Measurements from ENCODE around the gene DYNC1H1.

DYNC1H1 gene

DNA sequence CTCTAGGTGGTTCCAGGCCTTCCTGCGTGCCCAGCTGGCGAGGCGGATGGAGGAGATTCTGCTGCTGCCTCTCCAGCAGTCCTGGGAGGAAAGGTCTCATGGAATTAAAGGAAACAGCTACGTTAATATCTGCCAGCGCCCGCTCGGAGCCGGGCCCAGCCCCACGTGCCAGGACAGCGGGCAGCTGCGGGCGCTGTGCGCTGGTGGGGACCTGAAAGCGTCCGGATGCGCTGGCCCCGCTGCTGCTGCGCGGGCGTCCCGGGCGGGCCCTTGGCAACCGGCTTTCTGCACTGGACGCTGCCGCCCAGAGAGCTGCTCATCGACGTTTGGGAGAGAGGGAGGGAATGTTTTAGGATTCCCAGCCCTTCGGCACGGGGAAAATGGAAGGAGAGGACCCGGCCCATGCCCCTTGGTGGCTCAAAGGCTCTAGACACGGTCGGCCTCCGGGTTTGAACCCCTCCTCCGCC lies 8.6 kb upstream of the DYNC1H1 start:
- Histone ChIP-seq H3K79me2 (peaks cover 7% of the 10 kb centered on the region), H3K4me3 (ENCODE audit: low read depth, low read length) (no peak overlapping the region), H3K9me3 (ENCODE audit: control insufficient read depth, low read length) (no peaks in the 10 kb centered on the region), H3K27ac (no peak overlapping the region), H3K36me3 (ENCODE audit: control insufficient read depth, insufficient read depth, low read length) (no peaks in the 10 kb centered on the region), H3K4me1 (no peaks in the 10 kb centered on the region), H3K9ac (no peak overlapping the region), H2AFZ (no peak overlapping the region), H3K4me2 (ENCODE audit: low read length) (no peak overlapping the region), H3K27me3 (ENCODE audit: control insufficient read depth, insufficient read depth, low read length) (no peaks in the 10 kb centered on the region)
- TF ChIP-seq, protein P1, sequence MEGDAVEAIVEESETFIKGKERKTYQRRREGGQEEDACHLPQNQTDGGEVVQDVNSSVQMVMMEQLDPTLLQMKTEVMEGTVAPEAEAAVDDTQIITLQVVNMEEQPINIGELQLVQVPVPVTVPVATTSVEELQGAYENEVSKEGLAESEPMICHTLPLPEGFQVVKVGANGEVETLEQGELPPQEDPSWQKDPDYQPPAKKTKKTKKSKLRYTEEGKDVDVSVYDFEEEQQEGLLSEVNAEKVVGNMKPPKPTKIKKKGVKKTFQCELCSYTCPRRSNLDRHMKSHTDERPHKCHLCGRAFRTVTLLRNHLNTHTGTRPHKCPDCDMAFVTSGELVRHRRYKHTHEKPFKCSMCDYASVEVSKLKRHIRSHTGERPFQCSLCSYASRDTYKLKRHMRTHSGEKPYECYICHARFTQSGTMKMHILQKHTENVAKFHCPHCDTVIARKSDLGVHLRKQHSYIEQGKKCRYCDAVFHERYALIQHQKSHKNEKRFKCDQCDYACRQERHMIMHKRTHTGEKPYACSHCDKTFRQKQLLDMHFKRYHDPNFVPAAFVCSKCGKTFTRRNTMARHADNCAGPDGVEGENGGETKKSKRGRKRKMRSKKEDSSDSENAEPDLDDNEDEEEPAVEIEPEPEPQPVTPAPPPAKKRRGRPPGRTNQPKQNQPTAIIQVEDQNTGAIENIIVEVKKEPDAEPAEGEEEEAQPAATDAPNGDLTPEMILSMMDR (IDR thresholded peaks at IDR 0.05) = no peak

DNA sequence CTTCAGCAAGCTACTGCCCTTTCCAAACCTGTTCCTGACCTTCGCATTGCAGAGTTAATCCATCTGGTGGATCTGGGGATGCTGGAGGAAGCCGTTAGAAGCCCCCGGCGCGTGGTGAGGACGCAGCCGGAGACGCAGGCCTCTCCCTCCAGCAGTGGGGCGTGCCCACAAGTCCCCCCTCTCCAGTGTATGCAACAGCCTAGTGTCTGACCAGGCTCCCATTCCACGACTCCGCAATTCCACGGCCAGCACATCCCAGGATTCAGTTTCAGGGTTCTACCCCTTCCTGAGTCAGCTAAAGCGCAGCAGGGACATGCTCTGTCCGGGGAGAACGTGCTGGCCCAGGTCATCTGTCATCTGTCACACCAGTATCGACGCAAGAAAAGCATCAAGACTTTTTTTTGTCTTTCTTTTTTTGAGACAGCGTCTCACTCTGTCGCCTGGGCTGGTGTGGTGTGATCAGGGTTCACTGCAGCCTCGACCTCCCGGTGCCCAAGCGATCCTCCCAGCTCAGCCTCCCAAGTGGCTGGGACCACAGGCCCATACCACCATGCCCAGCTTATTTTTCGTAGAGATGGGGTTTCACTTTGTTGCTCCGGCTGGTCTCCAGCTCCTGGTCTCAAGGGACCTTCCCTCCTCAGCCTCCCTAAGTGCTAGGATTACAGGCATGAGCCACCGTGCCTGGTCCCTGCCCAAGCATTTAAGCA lies 8.0 kb upstream of the DYNC1H1 start:
- Histone ChIP-seq H2AFZ (no peak overlapping the region), H3K4me3 (ENCODE audit: low read depth, low read length) (no peak overlapping the region), H3K36me3 (ENCODE audit: control insufficient read depth, insufficient read depth, low read length) (no peaks in the 10 kb centered on the region), H3K4me2 (ENCODE audit: low read length) (no peak overlapping the region), H3K9me3 (ENCODE audit: control insufficient read depth, low read length) (no peaks in the 10 kb centered on the region), H3K27me3 (ENCODE audit: control insufficient read depth, insufficient read depth, low read length) (no peaks in the 10 kb centered on the region), H3K4me1 (no peaks in the 10 kb centered on the region), H3K79me2 (peaks cover 7% of the 10 kb centered on the region), H3K9ac (no peak overlapping the region), H3K27ac (no peak overlapping the region)
- TF ChIP-seq, protein P1 (IDR thresholded peaks at IDR 0.05) = no peak

DNA sequence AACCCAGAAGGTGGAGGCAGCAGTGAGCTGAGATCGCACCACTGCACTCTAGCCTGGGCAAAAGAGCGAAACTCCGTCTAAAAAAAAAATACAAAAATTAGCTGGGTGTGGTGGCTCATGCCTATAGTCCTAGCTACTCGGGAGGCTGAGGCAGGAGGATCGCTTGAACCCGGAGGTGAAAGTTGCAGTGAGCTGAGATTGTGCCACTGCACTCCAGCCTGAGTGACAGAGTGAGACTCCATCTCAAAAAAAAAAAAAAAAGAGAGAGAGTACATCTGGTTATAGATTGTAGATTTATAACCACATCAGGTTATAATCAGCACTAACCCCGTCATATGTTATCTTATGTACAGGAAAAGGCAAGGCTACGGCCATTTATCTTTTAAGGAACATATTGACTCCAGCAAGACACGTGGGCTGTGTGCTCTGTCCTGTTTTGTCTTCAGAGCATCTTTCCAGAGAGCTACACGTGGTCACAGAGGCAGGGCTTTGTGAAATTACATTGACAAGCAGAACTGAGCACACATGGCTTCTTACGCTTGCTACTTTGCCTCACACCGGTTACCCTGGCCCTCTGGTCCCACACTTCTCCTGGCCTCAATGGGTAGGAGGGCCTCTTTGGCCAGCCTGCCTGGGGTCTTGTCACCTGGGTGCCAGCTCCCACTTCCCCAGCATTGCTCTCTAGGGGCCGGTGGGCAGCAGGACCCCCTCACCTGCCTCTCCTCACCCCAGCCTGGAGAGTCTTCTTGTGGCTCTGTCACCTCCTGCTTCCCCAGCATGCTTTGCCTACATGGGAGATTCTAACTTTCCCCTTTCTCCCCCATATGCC lies 6.8 kb upstream of the DYNC1H1 start:
- Histone ChIP-seq H3K4me2 (ENCODE audit: low read length) (no peak overlapping the region), H3K4me3 (ENCODE audit: low read depth, low read length) (no peak overlapping the region), H3K27ac (no peak overlapping the region), H3K36me3 (ENCODE audit: control insufficient read depth, insufficient read depth, low read length) (no peaks in the 10 kb centered on the region), H3K9me3 (ENCODE audit: control insufficient read depth, low read length) (no peaks in the 10 kb centered on the region), H3K9ac (no peak overlapping the region), H3K79me2 (peaks cover 7% of the 10 kb centered on the region), H3K27me3 (ENCODE audit: control insufficient read depth, insufficient read depth, low read length) (no peaks in the 10 kb centered on the region), H2AFZ (no peak overlapping the region), H3K4me1 (no peaks in the 10 kb centered on the region)
- TF ChIP-seq, protein P1 (IDR thresholded peaks at IDR 0.05) = no peak

DNA sequence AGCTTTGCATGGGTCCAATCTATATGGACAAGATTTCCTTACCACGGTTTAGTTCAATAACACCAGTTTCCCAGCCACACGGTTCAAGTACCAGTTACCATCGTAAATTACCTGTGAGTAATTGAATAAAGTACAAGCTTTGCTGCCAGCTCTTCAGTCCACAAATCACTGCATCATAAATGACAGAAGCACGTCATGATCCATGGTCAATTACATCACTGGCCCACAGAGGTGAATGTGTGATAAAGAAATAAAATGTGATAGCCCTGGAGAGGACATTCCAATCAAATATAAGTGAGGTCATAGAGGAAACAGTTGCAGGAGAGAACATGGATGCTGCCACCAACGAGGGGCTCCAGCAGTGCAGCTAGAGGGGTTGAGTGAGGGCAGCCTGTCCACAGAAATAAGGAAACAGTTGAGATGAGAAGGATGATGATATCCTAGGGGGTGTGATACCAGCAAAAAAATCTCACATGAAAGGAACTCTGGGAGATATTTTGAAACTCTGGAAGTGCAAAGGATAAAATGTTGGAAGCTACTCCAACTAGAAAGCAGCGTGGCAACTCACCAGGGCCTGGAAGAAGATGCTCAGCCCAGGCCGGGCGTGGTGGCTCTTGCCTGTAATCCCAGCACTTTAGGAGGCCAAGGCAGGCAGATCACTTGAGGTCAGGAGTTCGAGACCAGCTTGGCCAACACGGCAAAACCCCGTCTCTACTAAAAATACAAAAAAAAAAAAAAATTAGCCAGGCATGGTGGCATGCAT lies 5.8 kb upstream of the DYNC1H1 start:
- H3K27me3 ChIP-seq (ENCODE audit: control insufficient read depth, insufficient read depth, low read length) = no peaks in the 10 kb centered on the region
- H2AFZ ChIP-seq = no peak overlapping the region
- no peaks in the 10 kb centered on the region for H3K4me1 ChIP-seq
- H3K4me2 ChIP-seq (ENCODE audit: low read length) = no peak overlapping the region
- peaks cover 7% of the 10 kb centered on the region for H3K79me2 ChIP-seq
- H3K9ac ChIP-seq = no peak overlapping the region
- H3K27ac ChIP-seq = no peak overlapping the region
- TF ChIP-seq, protein P1 (IDR thresholded peaks at IDR 0.05) = no peak
- H3K4me3 ChIP-seq (ENCODE audit: low read depth, low read length) = no peak overlapping the region
- H3K36me3 ChIP-seq (ENCODE audit: control insufficient read depth, insufficient read depth, low read length) = no peaks in the 10 kb centered on the region
- H3K9me3 ChIP-seq (ENCODE audit: control insufficient read depth, low read length) = no peaks in the 10 kb centered on the region
